NCI-H748 (cell line): ENCODE measurements around the gene WNK1.

Experiments
- DNase-seq: peaks from one replicate; lab custom pipeline; 2025; ENCODE audit not compliant: unreplicated experiment; lab: John Stamatoyannopoulos, UW

Gene WNK1

DNA sequence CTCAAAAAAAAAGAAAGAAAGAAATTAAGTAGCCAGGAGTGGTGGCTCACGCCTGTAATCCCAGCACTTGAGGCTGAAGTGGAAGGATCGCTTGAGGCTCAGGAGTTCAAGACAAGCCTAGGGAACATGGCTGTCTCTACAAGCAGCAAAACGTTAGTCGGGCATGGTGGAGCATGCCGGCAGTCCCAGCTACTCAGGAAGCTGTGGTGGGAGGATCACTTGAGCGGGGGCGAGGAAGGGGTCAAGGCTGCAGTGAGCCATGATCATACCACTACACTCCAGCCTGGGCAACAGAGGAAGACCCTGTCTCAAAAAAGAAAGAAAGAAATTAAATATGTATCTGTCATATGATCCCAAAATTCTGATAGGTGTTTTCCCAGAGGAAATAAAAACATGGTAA lies 191.8 kb downstream of the WNK1 start:
- no peak for DNase-seq

DNA sequence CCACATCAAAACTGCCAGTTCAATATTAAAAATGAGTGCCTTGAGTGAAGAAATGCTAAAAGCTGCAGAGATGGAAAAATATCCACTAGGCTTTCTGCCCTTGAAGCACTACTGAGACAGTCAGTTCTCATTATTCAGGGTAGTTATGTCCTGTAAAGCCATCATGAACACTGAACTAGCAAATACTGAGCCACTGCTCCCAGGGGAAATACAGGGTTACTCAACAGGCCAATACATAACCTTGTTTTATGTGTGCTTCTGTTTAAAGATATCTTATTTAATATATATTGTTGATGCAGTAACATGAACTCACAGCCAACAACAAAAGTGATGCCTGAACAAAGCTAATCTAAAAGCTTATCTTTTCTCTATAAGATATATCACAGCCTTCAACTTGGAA lies 193.8 kb downstream of the WNK1 start:
- DNase-seq, result no peak

DNA sequence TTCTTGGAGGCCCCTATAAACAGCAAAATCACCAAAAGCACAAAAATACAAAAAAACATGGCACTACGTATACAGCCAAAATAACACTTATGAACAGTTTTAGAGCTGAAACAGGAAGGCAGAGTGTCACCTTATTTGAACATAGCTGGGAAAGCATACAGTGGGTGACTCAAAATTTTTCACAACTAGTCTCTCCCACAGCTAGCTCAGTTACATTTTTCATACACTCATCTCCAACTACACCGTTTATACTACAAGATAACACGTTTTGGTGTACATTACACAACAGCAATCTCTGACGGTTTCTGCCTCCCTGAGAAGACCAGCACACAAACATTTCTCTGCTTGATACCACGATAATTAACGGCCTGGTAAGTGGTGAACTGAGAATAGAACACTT lies 194.3 kb downstream of the WNK1 start:
- no peak for DNase-seq

DNA sequence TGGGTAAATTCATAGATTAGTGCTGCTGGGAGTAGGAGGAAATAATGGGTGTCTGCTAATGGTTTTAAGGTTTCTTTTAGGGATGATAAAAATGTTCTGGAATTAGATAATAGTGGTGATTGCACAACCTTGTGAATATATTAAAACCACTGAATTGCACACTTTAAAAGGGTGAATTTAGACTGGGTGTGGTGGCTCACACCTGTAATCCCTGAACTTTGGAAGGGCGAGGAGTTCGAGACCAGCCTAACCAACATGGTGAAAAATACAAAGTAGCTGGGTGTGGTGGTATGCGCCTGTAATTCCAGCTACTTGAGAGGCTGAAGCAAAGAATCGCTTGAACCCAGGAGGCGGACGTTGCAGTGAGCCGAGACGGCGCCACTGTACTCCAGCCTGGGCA lies 195.9 kb downstream of the WNK1 start:
- DNase-seq, result no peak

DNA sequence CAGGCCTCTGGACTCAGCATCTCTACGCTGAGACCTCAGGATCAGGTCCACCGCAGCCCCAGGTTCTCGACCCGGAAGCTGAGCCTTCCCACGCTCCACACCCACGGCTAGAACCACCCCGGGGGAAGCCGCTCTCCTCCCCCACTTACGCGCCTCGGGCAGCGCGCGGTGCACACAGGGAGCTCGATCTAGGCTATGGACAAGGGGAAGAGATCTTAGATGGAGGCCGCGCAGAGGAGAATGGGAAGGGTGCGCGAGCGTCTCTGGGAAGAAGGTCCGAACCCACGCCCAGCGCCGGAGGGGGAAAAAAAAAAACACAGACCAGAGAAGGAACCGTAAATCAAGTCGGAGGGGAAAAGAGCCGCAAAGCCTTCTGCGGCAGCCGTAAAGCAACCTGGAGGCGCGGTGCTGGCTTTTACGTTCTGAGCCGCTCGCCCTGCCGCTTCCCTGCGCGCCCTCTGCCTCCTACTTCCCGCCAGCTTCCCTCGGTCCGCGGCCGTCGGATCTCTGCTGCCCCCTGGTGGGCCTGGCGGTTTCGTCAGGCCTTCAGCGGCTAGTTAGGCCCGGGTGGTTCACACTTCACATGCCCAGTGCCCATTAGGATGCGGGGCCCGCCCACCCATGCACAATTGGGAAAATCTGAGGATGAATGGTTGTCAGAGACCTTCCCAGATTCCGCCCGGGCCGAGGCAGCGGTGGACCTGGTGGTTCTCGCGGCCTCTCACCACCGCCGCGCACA lies 197.2 kb downstream of the WNK1 start, which contains the start of gene RAD52:
RAD52 (minus strand) TSS at position 242 of the 739 bp plus-strand sequence. CDS start 16,636 bp downstream, outside the sequence.
- DNase-seq, result peak; percentile 96

DNA sequence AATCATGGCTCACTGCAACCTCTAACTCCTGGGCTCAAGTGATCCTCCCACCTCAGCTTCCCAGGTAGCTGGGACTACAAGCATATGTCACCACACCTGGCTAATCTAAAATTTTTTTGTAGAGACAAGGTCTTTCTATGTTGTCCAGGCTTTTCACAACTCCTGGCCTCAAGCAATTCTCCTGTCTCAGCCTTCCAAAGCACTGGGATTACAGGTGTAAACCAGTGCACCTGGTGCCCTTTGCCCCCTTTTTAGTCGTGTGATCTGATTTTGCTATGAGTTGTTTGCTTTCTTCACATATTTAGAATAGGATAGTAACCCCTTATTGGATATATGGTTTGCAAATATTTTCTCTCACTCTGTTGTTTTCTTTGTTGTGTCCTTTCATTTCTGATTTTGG lies 198.8 kb downstream of the WNK1 start:
- DNase-seq, result peak; percentile 59

DNA sequence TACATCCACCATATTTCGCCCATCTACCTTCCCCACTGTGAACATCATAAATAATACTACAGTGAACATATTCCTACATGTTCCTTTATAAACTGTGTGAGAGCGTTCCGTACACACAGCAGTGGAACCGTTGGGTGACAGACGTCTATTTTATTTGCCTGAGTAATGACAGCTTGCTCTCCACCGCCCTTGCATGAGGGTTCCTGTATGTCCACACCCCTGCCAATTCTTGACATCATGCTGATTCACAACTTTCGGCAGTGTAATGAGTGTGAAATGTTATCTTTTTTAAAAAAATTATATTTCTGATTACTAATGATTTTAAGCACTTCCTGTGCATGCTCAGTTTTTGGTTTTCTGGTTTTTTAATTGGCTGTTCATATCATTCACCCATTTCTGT lies 201.4 kb downstream of the WNK1 start:
- peak; percentile 9 for DNase-seq

DNA sequence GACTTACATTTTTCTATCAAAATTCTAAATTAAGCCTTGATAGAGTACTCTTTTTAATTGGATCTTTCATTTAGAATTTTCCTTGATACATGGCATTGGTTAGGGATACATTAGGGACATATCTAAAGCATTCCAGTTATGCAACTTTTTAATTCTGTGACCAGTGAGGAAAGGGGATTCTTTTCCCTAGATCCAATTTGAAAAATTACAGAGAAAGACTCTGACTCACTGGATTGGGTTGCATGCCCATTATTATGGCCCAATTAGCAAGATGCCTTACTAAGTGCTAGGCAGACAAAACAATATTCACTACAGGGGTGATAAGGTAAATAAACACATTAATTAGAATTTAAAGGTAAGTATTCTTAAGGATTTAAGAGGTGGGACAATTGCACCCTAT lies 202.4 kb downstream of the WNK1 start:
- DNase-seq, result no peak

DNA sequence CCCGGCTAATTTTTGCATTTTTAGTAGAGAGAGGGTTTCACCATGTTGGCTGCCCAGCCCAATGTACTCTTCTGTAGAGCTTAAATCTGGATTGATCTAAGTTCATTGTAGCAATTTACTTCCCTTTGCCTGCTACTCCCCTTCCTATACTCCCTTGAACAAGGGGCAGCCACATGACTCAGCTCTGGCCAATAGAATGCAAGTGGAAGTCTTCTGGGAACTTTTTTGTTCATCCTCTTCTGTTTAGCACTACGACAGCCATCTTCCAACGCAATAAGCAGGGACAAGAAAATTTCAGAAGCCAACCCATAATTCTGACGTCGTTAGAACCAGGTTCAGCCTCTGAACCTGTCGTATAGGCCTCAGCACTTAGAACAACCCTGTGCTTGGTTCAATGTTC lies 203.6 kb downstream of the WNK1 start:
- DNase-seq, result no peak

DNA sequence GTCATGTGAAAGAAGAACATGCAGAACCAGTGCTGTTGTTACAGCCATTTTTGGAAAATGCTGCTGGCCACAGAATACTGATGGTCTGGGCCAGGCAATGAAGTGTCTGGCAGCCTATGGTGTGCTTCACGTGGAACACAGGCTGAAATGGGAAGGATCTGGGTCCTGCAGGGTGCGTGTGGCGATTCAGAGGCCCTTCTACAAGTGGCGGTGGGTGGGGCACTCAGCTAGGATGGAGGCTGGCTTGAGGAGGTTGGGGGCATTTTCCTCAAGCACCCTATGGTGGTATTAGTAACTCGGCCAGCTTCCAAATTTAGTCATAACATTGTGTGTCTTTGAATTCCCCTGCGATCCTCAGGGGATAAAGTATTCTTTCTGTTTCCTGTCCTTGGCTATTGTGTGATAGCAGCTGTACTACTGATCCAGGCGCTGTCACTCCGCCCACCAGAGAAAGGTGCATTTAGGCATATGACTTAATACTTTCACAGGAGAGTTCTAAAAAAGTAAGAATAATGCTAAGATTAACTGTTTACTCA lies 206.3 kb downstream of the WNK1 start:
- DNase-seq, result peak; percentile 12
